HepG2 (cell line): ENCODE measurements around the gene ASPRV1. TPM values are rescaled to one million over a fixed set of nuclear protein-coding genes. Genes with fewer than 3 reads are reported as not detected.
A peak's percentile ranks its signal among the peaks of the same experiment; 100 is the strongest.

ENCODE experiments used
- CBFB ChIP-seq: sonication (generic); formaldehyde crosslinking; IDR thresholded peaks from 2 replicates; pipeline ENCODE4 v1.4.0; 2020; ENCODE audit warnings: missing genetic modification reagents
- FIP1L1 ChIP-seq: fragments of 200-400 bp; formaldehyde crosslinking; IDR thresholded peaks from 2 replicates; pipeline ENCODE4 v1.6.1; 2018; ENCODE audit warnings: low read depth, mild to moderate bottlenecking, low read length, moderate library complexity, borderline replicate concordance; ENCODE audit not compliant: insufficient read depth
- FOXO1 ChIP-seq: sonication (generic); formaldehyde crosslinking; IDR thresholded peaks from 2 replicates; pipeline ENCODE4 v1.4.0; 2020; ENCODE audit warnings: missing genetic modification reagents
- GATAD1 ChIP-seq: IDR thresholded peaks from 2 replicates; pipeline ENCODE4 v1.6.1; 2016; ENCODE audit warnings: missing genetic modification reagents, missing compliant biosample characterization
- HBP1 ChIP-seq: IDR thresholded peaks from 2 replicates; pipeline ENCODE4 v1.6.1; 2016; ENCODE audit warnings: low read depth, control low read depth
- HMG20B ChIP-seq: conservative IDR thresholded peaks from 2 replicates; pipeline ENCODE4 v1.6.1; 2016; ENCODE audit warnings: missing genetic modification reagents, missing compliant biosample characterization
- MAX ChIP-seq: IDR thresholded peaks from 2 replicates; pipeline ENCODE4 v1.6.1; 2012; ENCODE audit warnings: inconsistent platforms
- MBNL3 ChIP-seq: fragments of 250-450 bp; sonication (Bioruptor Pico); conservative IDR thresholded peaks from 2 replicates; pipeline ENCODE4 v1.8.0; 2022; ENCODE audit warnings: mild to moderate bottlenecking, inconsistent platforms
- NCOR1 ChIP-seq: fragments of 200-600 bp; sonication (generic); IDR thresholded peaks from 2 replicates; pipeline ENCODE4 v1.7.0; 2017; ENCODE audit warnings: antibody characterized with exemption, low read length, borderline replicate concordance
- PCBP2 ChIP-seq: fragments of 200-400 bp; formaldehyde crosslinking; optimal IDR thresholded peaks from 2 replicates; pipeline ENCODE3; 2018; ENCODE audit warnings: low read length, low read depth; ENCODE audit not compliant: poor library complexity, severe bottlenecking
- REPIN1 ChIP-seq: sonication (generic); formaldehyde crosslinking; IDR thresholded peaks from 2 replicates; pipeline ENCODE4 v1.8.0; 2022; ENCODE audit warnings: missing genetic modification reagents, low read depth, mild to moderate bottlenecking, borderline replicate concordance
- SIN3A ChIP-seq: IDR thresholded peaks from 2 replicates; pipeline ENCODE4 v1.6.1; 2011; ENCODE audit warnings: low read depth, mild to moderate bottlenecking, control low read depth, low read length, borderline replicate concordance
- THAP8 ChIP-seq: sonication (generic); formaldehyde crosslinking; IDR thresholded peaks from 2 replicates; pipeline ENCODE4 v1.5.1; 2020; ENCODE audit warnings: missing genetic modification reagents, mild to moderate bottlenecking, borderline replicate concordance
- TSC22D2 ChIP-seq: sonication (generic); formaldehyde crosslinking; IDR thresholded peaks from 2 replicates; pipeline ENCODE4 v1.5.1; 2020; ENCODE audit warnings: missing genetic modification reagents, mild to moderate bottlenecking, borderline replicate concordance
- USF2 ChIP-seq, 2 experiments: sonication (generic) in 1 of 2; formaldehyde crosslinking in 1 of 2; IDR thresholded peaks; 2 replicates each; pipeline versions ENCODE4 v1.5.1 to v1.6.1; 2011 to 2020; ENCODE audit warnings: borderline replicate concordance in 1 of 2, low read depth in 1 of 2, low read length in 1 of 2, mild to moderate bottlenecking in 1 of 2, missing genetic modification reagents in 1 of 2, moderate library complexity in 1 of 2
- ZBTB38 ChIP-seq: sonication (generic); formaldehyde crosslinking; IDR thresholded peaks from 2 replicates; pipeline ENCODE4 v1.5.1; 2020; ENCODE audit warnings: mild to moderate bottlenecking, missing genetic modification reagents
- ZNF569 ChIP-seq: sonication (generic); formaldehyde crosslinking; IDR thresholded peaks from 2 replicates; pipeline ENCODE4 v1.5.0; 2020; ENCODE audit warnings: mild to moderate bottlenecking, missing genetic modification reagents, moderate library complexity, borderline replicate concordance
- ZNF776 ChIP-seq: sonication (generic); formaldehyde crosslinking; IDR thresholded peaks from 2 replicates; pipeline ENCODE4 v1.4.0; 2020; ENCODE audit warnings: mild to moderate bottlenecking, missing genetic modification reagents
- ZNF891 ChIP-seq: sonication (generic); formaldehyde crosslinking; IDR thresholded peaks from 2 replicates; pipeline ENCODE4 v1.5.0; 2020; ENCODE audit warnings: mild to moderate bottlenecking, missing genetic modification reagents
- polyA plus RNA-seq, 8 experiments: library from polyadenylated mRNA; depleted of rRNA in 3 of 8; stranded (reverse) in 7 of 8; unstranded in 1 of 8; fragments of >200 nt; fragmentation: Illumina TruSeq in 4 of 8; extraction: Trizol in 4 of 8; gene quantifications; 2 replicates each; pipeline versions ENCODE4 v1.2.1 to v1.2.3, GENCODE V29; 2011 to 2016; ENCODE audit warnings: low read depth in 4 of 8, missing spikeins in 1 of 8, mixed read lengths in 1 of 8; ENCODE audit not compliant: insufficient read depth in 1 of 8
- total RNA-seq, 5 experiments: library from RNA; depleted of rRNA; stranded (reverse); fragments of >200 nt; fragmentation: Illumina TruSeq; extraction: Trizol; gene quantifications; 2 replicates each; pipeline ENCODE4 v1.2.3, GENCODE V29; 2016; ENCODE audit warnings: low read depth in 1 of 5

The ASPRV1 gene
- total and polyA plus RNA-seq, 2 of the 13 experiments (the other 11 are each of a cell fraction or from before 2014, with no cell fraction given), result 0.40 to 0.48 TPM

GRCh38 chr2:69948032-69948962 is 13.1 kb downstream of the ASPRV1 start (continued):
- TF ChIP-seq USF2 (IDR thresholded peaks at IDR 0.05; ENCODE audit: low read depth, low read length), result no peak
- TF ChIP-seq USF2 (CRISPR knock-in tag; IDR thresholded peaks at IDR 0.05; ENCODE audit: borderline replicate concordance), result no peak
- no peak for TF ChIP-seq SIN3A
- TF ChIP-seq NCOR1, result no peak
- no peak for TF ChIP-seq HBP1 (CRISPR knock-in tag)
- 0 out of 2 replicates have a peak, but pooled peaks have one; percentile 51 for TF ChIP-seq FIP1L1
- no peak for TF ChIP-seq GATAD1
- no peak for TF ChIP-seq TSC22D2
- peak; percentile 45; the same call in 1 of the 2 replicates for TF ChIP-seq ZBTB38 (CRISPR knock-in tag)
- 0 out of 2 replicates have a peak, but pooled peaks have one; percentile 15 for TF ChIP-seq HMG20B (CRISPR knock-in tag)
- no peak for TF ChIP-seq MAX
- TF ChIP-seq REPIN1 (CRISPR knock-in tag), result no peak
- TF ChIP-seq PCBP2, result no peak
- TF ChIP-seq ZNF569, result 0 out of 2 replicates have a peak, but pooled peaks have one; percentile 15
- no peak for TF ChIP-seq ZNF776 (CRISPR knock-in tag)
- TF ChIP-seq ZNF891 (CRISPR knock-in tag), result no peak
- no peak for TF ChIP-seq THAP8 (CRISPR knock-in tag)
- TF ChIP-seq MBNL3 (CRISPR knock-in tag), result no peak
- TF ChIP-seq CBFB (CRISPR knock-in tag), result no peak
- no peak for TF ChIP-seq FOXO1 (CRISPR knock-in tag)
